Tibial nerve (tissue), 4 donors: Measurements from ENCODE around the gene MYO18B. TPM values are rescaled to one million over a fixed set of nuclear protein-coding genes. Genes with fewer than 3 reads are reported as not detected.

Source experiments
- DNase-seq, 2 donors: peaks; one replicate each; pipeline ENCODE4 v3.0.0-alpha.2; 2019; ENCODE audit warnings: low spot score in 2 of 2
- H3K27ac ChIP-seq, 4 donors: fragments of 200-600 bp; sonication (generic) in 3 of 4; one replicate each; pipeline ENCODE4 v1.5.1; 2017 to 2019; ENCODE audit warnings: mild to moderate bottlenecking in 1 of 4
- H3K27me3 ChIP-seq, 2 donors: fragments of 200-600 bp; sonication (generic) in 1 of 2; one replicate each; pipeline versions ENCODE4 v1.5.1 to v1.6.0; 2017 to 2019
- H3K36me3 ChIP-seq, 3 donors: fragments of 200-600 bp; sonication (generic); one replicate each; pipeline ENCODE4 v1.5.1; 2018 to 2019
- H3K4me1 ChIP-seq, 4 donors: fragments of 200-600 bp; sonication (generic) in 3 of 4; one replicate each; pipeline ENCODE4 v1.5.1; 2017 to 2019
- H3K4me3 ChIP-seq, 4 donors: fragments of 200-600 bp; sonication (generic) in 3 of 4; one replicate each; pipeline ENCODE4 v1.5.1; 2017 to 2019; ENCODE audit warnings: mild to moderate bottlenecking in 1 of 4, moderate library complexity in 1 of 4
- H3K9me3 ChIP-seq, 4 donors: fragments of 200-600 bp; sonication (generic) in 3 of 4; one replicate each; pipeline ENCODE4 v1.5.1; 2017 to 2019
- CTCF ChIP-seq, 5 experiments: fragments of 200-600 bp in 3 of 5; fragments of 450-650 bp in 2 of 5; sonication (generic) in 3 of 5; IDR thresholded peaks; one replicate each; pipeline ENCODE4 v1.5.1; 2016 to 2019; ENCODE audit warnings: antibody characterized with exemption in 5 of 5, mild to moderate bottlenecking in 3 of 5, moderate library complexity in 2 of 5
- EP300 ChIP-seq, 2 donors: sonication (generic); formaldehyde crosslinking; IDR thresholded peaks; one replicate each; pipeline ENCODE4 v1.6.1; 2017; ENCODE audit warnings: antibody characterized with exemption in 2 of 2, mild to moderate bottlenecking in 1 of 2
- POLR2A ChIP-seq, 2 donors: fragments of 450-650 bp; IDR thresholded peaks; one replicate each; pipeline ENCODE4 v1.6.1; 2017; ENCODE audit warnings: antibody characterized with exemption in 2 of 2, mild to moderate bottlenecking in 2 of 2, moderate library complexity in 2 of 2
- WGBS, 2 donors: methylation state at CpG; one replicate each; pipeline ENCODE4 v1.1.5; 2018; 5-methylcytosine and 5-hydroxymethylcytosine counted together
- total RNA-seq, 4 donors: library from RNA; depleted of rRNA; stranded (reverse); fragments of >200 nt; gene quantifications; one replicate each; pipeline ENCODE4 v1.1.0, GENCODE V29; 2016

Gene MYO18B
- total RNA-seq, 4 donors from 2014 or later, result under 0.01 TPM; not detected in 2

GRCh38 chr22:26047920-26048319 lies 305.9 kb downstream of the MYO18B start:
- H3K27me3 ChIP-seq, result no peaks in the 10 kb centered on the region
- no peaks in the 10 kb centered on the region for H3K36me3 ChIP-seq
- H3K4me1 ChIP-seq, result no peaks in the 10 kb centered on the region
- no peak for DNase-seq
- no peaks in the 10 kb centered on the region for H3K9me3 ChIP-seq
- WGBS, 2 donors, result 63 to 74% methylated on average over 8 of the region's 8 CpGs
- H3K4me3 ChIP-seq, result no peak overlapping the region
- no peak for TF ChIP-seq POLR2A (IDR thresholded peaks at IDR 0.05)
- H3K27ac ChIP-seq, result no peak overlapping the region

GRCh38 chr22:26050079-26050478 lies 308.1 kb downstream of the MYO18B start:
- no peak for TF ChIP-seq POLR2A (IDR thresholded peaks at IDR 0.05)
- no peak for TF ChIP-seq CTCF (IDR thresholded peaks at IDR 0.05)
- TF ChIP-seq EP300 (IDR thresholded peaks at IDR 0.05), result no peak
- WGBS, 2 donors, result 79% methylated on average over 7 of the region's 7 CpGs
- no peak overlapping the region for H3K27ac ChIP-seq
- no peak for DNase-seq
- H3K9me3 ChIP-seq, result no peaks in the 10 kb centered on the region
- H3K4me3 ChIP-seq, result no peak overlapping the region
- H3K36me3 ChIP-seq, result no peaks in the 10 kb centered on the region
- H3K4me1 ChIP-seq, result no peaks in the 10 kb centered on the region
- H3K27me3 ChIP-seq, result no peaks in the 10 kb centered on the region

GRCh38 chr22:26053737-26054316 lies 311.8 kb downstream of the MYO18B start:
- Histone ChIP-seq H3K9me3 (no peaks in the 10 kb centered on the region), H3K4me3 (no peak overlapping the region), H3K27me3 (no peaks in the 10 kb centered on the region), H3K27ac (no peak overlapping the region), H3K4me1 (no peaks in the 10 kb centered on the region), H3K36me3 (no peaks in the 10 kb centered on the region)
- no peak for DNase-seq
- no peak for TF ChIP-seq EP300 (IDR thresholded peaks at IDR 0.05)
- TF ChIP-seq POLR2A (IDR thresholded peaks at IDR 0.05), result no peak
- TF ChIP-seq CTCF (IDR thresholded peaks at IDR 0.05), result no peak
- 57 to 59% methylated on average over 4 of the region's 4 CpGs for WGBS, 2 donors

- no peak overlapping the region for H3K4me3 ChIP-seq
- no peaks in the 10 kb centered on the region for H3K4me1 ChIP-seq
- 38 to 50% methylated on average over 6 of the region's 6 CpGs for WGBS, 2 donors
Observed at GRCh38 chr22:26054841-26055605, 313.0 kb downstream of the MYO18B start.

GRCh38 chr22:26055693-26056092 lies 313.7 kb downstream of the MYO18B start:
- no peak for DNase-seq
- 46 to 52% methylated on average over 1 of the region's 1 CpG for WGBS, 2 donors
- H3K9me3 ChIP-seq, result no peaks in the 10 kb centered on the region
- H3K27ac ChIP-seq, result no peak overlapping the region
- TF ChIP-seq CTCF (IDR thresholded peaks at IDR 0.05) (no peak), EP300 (IDR thresholded peaks at IDR 0.05) (no peak), POLR2A (IDR thresholded peaks at IDR 0.05) (no peak)
- no peak overlapping the region for H3K4me3 ChIP-seq
- H3K27me3 ChIP-seq, result no peaks in the 10 kb centered on the region
- H3K36me3 ChIP-seq, result no peaks in the 10 kb centered on the region
- no peaks in the 10 kb centered on the region for H3K4me1 ChIP-seq

More at GRCh38 chr22:26054841-26055605, 313.0 kb downstream of the MYO18B start:
- Histone ChIP-seq H3K9me3 (no peaks in the 10 kb centered on the region), H3K36me3 (no peaks in the 10 kb centered on the region), H3K27ac (no peak overlapping the region), H3K27me3 (no peaks in the 10 kb centered on the region)
- no peak for DNase-seq
- TF ChIP-seq CTCF (IDR thresholded peaks at IDR 0.05) (no peak), POLR2A (IDR thresholded peaks at IDR 0.05) (no peak), EP300 (IDR thresholded peaks at IDR 0.05) (no peak)
